Measurements from ENCODE around the gene ZNF552.
A peak's percentile ranks its signal among the peaks of the same experiment; 100 is the strongest.
"Not testable (repeated sequence)": the region's sequence is repeated elsewhere in the genome, so short reads cannot be mapped to it uniquely, and the experiment has no call there.

ZNF552 gene

GRCh38 chr19:57814505-57815246, at the start of gene ZNF552:
ZNF552 (minus strand) TSS chr19:57814913; CDS start chr19:57814743, 170 bp downstream.
- peak; percentile 82 for DNase-seq

GRCh38 chr19:57862351-57862750, 47.6 kb upstream of the ZNF552 start:
- not testable (repeated sequence) for DNase-seq

GRCh38 chr19:57854117-57854516, 39.4 kb upstream of the ZNF552 start:
- DNase-seq, result not testable (repeated sequence)

- not testable (repeated sequence) for DNase-seq
These were observed 37.3 kb upstream of the ZNF552 start for GRCh38 chr19:57851812-57852603.

DNA sequence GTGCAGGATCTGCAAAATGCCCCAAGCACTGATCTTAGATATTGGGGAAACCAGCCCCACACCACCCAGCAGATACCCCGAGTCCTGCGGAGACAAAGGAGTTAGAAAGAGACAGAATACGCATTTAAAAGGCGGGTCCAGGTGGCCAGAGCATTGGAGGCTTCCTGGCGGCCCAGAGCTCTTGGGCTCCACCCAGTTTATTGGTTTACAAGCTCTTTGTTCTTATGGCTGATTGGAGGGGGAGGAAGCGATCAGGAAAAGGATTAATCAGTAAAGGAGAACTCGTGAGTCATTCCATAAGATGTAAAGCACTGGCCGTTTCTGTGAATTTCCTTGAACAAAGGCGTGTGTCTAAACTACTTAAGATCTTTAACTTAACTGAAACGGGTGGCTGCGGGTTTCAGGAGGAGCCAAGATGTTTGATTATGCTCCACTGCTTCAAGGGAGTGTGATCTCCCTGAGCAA, 35.9 kb upstream of the ZNF552 start:
- peak; percentile 60 for DNase-seq

GRCh38 chr19:57849666-57850473, 35.2 kb upstream of the ZNF552 start, which contains the start of gene ZNF587:
ZNF587 (plus strand) TSS chr19:57849859; CDS start chr19:57850039, 180 bp downstream.
- peak; percentile 86 for DNase-seq

DNA sequence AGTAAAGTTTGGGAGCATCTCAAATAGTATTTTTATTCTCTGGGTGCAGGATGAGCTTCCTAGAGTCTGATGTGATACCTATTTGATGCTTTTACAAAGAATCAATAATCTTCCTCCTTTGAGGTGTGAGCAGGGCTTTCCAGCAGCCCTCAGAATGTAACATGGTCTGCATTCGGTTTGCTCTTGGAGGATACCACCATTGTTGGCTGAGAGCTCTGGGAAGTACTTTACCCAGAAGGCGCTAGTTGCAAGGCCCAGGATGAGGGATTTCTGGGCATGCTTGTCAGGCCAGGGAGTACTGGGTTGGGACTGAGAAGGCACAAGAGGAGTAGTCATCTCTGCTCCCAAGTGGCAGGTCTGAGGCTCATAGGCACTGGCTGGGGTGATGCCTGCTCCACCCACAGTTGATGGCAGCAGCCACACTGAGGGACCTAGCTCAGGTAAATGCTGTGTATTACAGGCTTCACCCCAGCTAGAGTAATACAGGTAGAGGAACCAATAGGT, 34.5 kb upstream of the ZNF552 start:
- not testable (repeated sequence) for DNase-seq

GRCh38 chr19:57847164-57847563, 32.5 kb upstream of the ZNF552 start:
- not testable (repeated sequence) for DNase-seq

DNA sequence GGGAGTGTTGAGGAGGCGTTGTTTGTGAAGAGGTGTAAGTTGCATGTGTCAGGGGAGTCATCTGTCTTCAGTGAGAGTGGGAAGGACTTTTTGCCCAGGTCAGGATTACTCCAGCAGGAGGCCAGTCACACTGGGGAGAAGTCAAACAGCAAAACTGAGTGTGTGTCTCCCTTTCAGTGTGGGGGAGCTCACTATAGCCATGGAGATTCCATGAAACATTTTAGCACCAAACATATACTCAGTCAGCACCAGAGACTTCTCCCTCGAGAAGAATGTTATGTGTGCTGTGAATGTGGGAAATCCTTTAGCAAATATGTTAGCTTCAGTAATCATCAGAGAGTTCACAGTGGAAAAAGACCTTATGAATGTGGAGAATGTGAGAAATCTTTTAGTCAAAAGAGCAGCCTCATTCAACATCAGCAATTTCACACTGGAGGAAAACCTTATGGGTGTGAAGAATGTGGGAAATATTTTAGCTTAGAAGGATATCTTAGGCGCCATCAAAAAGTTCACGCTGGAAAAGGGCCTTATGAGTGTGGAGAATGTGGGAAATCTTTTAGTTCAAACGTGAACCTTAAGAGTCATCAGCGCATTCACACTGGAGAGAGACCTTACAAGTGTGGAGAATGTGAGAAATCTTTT, 26.5 kb upstream of the ZNF552 start:
- no peak for DNase-seq

DNA sequence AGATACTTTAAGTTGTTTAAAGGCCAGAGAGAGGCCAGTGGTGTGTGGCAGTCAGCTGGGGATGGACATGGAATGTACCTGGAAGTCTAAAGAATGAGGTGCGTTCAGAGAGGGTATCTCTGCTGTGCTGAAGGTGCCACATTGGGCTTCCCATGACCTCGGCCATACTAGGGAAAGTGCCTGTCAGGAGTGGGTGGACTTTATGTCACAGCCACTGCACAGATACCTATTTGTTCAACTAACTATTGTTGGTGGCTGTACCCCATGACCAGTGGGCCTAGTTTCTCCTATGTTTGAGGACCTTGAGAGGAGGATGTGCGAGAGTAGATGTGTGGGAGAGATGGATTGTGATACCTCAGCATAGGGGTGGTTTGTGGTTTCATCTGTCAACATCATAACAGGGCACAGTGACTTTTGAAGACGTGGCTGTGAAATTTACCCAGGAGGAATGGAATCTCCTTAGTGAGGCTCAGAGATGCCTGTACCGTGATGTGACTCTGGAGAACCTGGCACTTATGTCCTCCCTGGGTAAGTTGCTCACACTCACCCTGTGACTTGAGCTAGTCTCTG, 24.0 kb upstream of the ZNF552 start:
- DNase-seq, result not testable (repeated sequence)

DNA sequence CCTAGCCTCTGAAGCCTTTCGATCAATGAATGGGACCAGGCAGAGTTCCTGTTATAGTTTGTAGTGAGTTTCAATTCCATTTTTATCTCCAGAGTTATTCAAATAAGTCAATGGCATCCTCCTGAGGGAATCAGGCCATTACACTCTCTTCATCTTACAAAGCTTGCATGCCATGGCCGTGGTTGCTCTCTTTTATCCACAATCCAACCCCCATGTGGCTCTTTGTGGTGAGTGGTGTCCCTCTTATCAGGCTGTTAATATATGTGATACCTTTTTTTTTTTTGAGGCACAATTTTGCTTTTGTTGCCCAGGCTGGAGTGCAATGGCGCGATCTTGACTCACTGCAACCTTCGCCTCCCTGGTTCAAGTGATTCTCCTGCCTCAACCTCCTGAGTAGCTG, 22.3 kb upstream of the ZNF552 start:
- not testable (repeated sequence) for DNase-seq

- DNase-seq, result peak; percentile 72
These were observed 15.4 kb upstream of the ZNF552 start, which contains the start of gene ZNF587B for GRCh38 chr19:57830071-57830602. ZNF587B (plus strand) TSS chr19:57830299; CDS start chr19:57830529, 230 bp downstream.

DNA sequence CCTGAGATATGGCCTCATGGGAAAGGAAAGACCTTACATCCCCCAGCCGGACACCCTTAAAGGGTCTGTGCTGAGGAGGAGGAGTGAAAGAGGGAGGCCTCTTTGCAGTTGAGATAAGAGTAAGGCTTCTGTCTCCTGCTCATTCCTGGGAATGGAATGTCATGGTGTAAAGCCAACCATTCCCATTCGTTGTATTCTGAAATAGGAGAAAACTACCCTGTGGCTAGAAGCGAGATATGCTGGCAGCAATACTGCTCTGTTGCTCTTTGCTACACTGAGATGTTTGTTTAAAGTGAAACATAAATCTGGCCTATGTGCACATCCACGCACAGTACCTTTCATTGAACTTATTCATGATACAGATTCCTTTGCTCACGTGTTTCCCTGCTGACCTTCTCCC, 14.6 kb upstream of the ZNF552 start:
- DNase-seq, result no peak

DNA sequence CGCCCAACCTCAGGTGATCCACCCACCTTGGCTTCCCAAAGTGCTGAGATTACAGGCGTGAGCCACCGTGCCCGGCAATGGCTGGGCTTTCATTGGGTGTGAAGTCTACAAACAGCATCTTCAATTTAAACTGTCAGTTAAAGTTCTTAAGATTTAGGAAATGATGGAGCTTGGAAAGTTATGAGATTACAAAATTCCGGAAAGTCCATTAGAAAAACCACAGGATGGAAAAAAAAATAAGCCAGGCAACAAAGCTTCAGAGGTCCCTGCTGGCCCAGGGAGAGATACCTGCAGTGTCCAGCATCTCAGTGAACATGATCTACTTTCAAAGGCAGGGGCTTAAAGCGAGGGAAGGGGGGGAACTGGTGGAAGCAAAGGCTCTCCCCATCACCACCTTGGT, 10.8 kb upstream of the ZNF552 start:
- no peak for DNase-seq

DNA sequence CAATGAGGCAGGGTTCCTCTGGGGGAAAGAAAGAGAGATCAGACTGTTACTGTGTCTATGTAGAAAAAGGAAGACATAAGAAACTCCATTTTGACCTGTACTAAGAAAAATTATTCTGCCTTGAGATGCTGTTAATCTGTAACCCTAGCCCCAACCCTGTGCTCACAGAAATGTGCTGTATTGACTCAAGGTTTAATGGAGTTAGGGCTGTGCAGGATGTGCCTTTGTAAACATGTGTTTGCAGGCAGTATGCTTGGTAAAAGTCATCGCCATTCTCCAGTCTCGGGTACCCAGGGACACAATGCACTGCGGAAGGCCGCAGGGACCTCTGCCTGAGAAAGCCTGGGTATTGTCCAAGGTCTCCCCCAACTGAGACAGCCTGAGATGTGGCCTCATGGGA, 8.9 kb upstream of the ZNF552 start:
- DNase-seq, result not testable (repeated sequence)

DNA sequence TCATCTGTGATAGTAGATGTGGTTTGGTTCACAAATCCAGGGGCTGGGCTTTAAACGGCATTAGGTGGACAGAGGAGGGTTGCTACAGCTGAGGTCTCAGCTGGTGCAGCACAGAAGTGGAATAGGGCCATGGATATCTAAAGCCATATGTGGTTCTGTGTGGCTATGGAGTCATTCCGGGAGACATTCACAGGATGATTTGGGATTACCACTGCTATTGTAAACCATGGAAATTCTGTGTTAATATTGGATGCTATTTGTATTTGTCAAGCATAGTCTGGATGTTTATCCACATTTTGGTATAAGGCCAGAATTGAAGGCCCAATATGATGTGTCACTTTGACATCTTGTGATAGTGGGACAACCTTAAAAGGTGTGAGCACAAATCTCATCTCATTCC, 8.4 kb upstream of the ZNF552 start:
- DNase-seq, result not testable (repeated sequence)

- not testable (repeated sequence) for DNase-seq
These were observed 6.8 kb upstream of the ZNF552 start for GRCh38 chr19:57821501-57821900.

DNA sequence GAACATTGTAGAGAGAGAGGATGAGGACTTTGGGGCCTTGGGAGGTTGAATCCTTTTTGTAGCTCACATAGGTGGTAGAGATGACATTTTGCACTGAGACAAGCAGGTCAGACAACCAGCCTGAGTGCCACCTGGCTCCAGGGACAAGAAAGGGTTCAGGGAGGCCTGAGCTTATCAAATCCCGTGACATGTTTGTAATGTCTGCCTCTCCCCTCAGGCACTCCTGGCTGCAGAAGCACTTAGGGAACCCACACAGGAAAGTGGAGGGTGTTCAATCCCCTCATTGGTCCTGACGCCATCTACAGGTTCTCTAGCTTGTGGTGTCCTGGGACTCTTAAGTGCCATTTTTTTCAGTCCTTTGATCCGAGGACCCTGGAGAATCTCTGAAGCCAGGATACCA, 6.4 kb upstream of the ZNF552 start:
- DNase-seq, result not testable (repeated sequence)

DNA sequence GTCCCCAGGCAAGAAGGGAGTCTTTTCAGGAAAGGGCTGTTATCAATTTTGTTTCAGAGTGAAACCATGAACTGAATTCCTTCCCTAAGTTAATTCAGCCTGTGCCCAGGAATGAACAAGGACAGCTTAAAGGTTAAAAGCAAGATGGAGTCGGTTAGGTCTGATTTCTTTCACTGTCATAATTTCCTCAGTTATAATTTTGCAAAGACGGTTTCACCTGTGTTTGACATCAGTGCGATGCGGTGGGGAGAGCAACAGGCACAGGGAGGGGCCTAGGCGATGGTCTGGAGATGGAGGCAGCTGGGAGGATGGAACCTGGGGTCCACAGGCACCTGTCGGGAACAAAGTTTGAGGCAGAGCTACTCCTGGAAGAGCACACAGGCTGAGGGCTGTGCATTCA, 5.9 kb upstream of the ZNF552 start:
- DNase-seq, result no peak

- DNase-seq, result peak; percentile 84
These were observed 4.9 kb upstream of the ZNF552 start for GRCh38 chr19:57819475-57820148.

DNA sequence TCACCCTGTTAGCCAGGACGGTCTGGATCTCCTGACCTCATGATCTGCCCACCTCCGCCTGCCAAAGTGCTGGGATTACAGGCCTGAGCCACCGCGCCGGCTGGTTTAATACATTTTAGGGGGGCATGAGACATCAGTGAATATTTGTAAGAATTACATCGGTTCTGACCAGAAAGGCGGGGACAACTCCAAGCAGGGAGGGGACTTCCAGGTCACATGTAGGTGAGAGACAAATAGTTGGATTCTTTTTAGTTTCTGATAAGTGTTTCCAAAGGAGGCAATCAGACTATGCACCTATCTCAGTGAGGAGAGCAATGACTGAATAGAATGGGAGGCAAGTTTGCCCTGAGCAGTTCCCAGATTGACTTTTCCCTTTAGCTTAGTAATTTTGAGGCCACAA, 3.7 kb upstream of the ZNF552 start:
- no peak for DNase-seq
